Activated CD4-positive, alpha-beta T cell treated with anti-CD3 and anti-CD28 coated beads, Interleukin-2, Interleukin-6, amounts not matched to agents 100 ng/mL and 50 ng/mL, durations not matched to agents 16 hours and 8 hours (primary cell): Measurements from ENCODE around the gene LIPK.
A peak's percentile ranks its signal among the peaks of the same experiment; 100 is the strongest.
"Not testable (repeated sequence)": the region's sequence is repeated elsewhere in the genome, so short reads cannot be mapped to it uniquely, and the experiment has no call there.

Experiments used
- DNase-seq: peaks from one replicate; pipeline ENCODE4 v3.0.0-alpha.2; 2020

The LIPK gene

GRCh38 chr10:88721392-88721791 is 15.3 kb downstream of the LIPK start:
- no peak for DNase-seq

- no peak for DNase-seq
These were observed 19.7 kb downstream of the LIPK start for GRCh38 chr10:88725798-88726197.

- DNase-seq, result peak; percentile 66
These were observed 22.2 kb downstream of the LIPK start for GRCh38 chr10:88728107-88728763.

GRCh38 chr10:88730864-88731263 is 24.8 kb downstream of the LIPK start:
- DNase-seq, result no peak

- no peak for DNase-seq
These were observed 25.2 kb downstream of the LIPK start for GRCh38 chr10:88731296-88731695.

GRCh38 chr10:88733215-88733614 is 27.2 kb downstream of the LIPK start:
- no peak for DNase-seq

- no peak for DNase-seq
These were observed 29.6 kb downstream of the LIPK start for GRCh38 chr10:88735661-88736060.

GRCh38 chr10:88741921-88742320 is 35.9 kb downstream of the LIPK start:
- DNase-seq, result not testable (repeated sequence)

- DNase-seq, result no peak
These were observed 36.4 kb downstream of the LIPK start for GRCh38 chr10:88742448-88742847.

- DNase-seq, result no peak
These were observed 38.0 kb downstream of the LIPK start for GRCh38 chr10:88744002-88744401.

GRCh38 chr10:88745633-88746032 is 39.6 kb downstream of the LIPK start:
- DNase-seq, result no peak

- no peak for DNase-seq
These were observed 48.2 kb downstream of the LIPK start for GRCh38 chr10:88754287-88754686.

GRCh38 chr10:88755753-88756152 is 49.7 kb downstream of the LIPK start:
- DNase-seq, result peak; percentile 46

GRCh38 chr10:88756660-88757059 is 50.6 kb downstream of the LIPK start:
- DNase-seq, result no peak

GRCh38 chr10:88759366-88760101 is 53.5 kb downstream of the LIPK start, which contains the start of gene LIPN:
TSS of gene LIPN (plus strand) at chr10:88760020. CDS start at chr10:88761406, 1,386 bp downstream.
- no peak for DNase-seq

GRCh38 chr10:88762906-88763305 is 56.9 kb downstream of the LIPK start:
- DNase-seq, result no peak

GRCh38 chr10:88763441-88763840 is 57.4 kb downstream of the LIPK start:
- no peak for DNase-seq

GRCh38 chr10:88764110-88764509 is 58.1 kb downstream of the LIPK start:
- no peak for DNase-seq

GRCh38 chr10:88765816-88766215 is 59.8 kb downstream of the LIPK start:
- DNase-seq, result no peak

- no peak for DNase-seq
These were observed 63.3 kb downstream of the LIPK start for GRCh38 chr10:88769384-88769783.

- no peak for DNase-seq
These were observed 75.2 kb downstream of the LIPK start for GRCh38 chr10:88781206-88781605.

- no peak for DNase-seq
These were observed 76.2 kb downstream of the LIPK start for GRCh38 chr10:88782222-88782621.

- DNase-seq, result no peak
These were observed 77.7 kb downstream of the LIPK start for GRCh38 chr10:88783724-88784123.

- DNase-seq, result no peak
These were observed 80.2 kb downstream of the LIPK start for GRCh38 chr10:88786032-88786770.
